ENCODE results near the gene TP53.

- TF ChIP-seq CTCF (IDR thresholded peaks at IDR 0.05; ENCODE audit: insufficient read depth, low read length) (no peak), POLR2AphosphoS5 (IDR thresholded peaks at IDR 0.05; ENCODE audit: low read depth) (no peak), GABPA (IDR thresholded peaks at IDR 0.05; ENCODE audit: low read depth) (no peak), SPI1 (IDR thresholded peaks at IDR 0.05; ENCODE audit: borderline replicate concordance, low read depth) (no peak)
Measured at GRCh38 chr17:7703584-7704479, 16.5 kb upstream of the TP53 start.
